ENCODE measurements around the gene MIEN1.
"Not testable (repeated sequence)": the region's sequence is repeated elsewhere in the genome, so short reads cannot be mapped to it uniquely, and the experiment has no call there.

The MIEN1 gene

GRCh38 chr17:39751016-39751543 is 20.7 kb upstream of the MIEN1 start:
- no peak for DNase-seq (ENCODE audit: low read depth)
- H3K4me3 ChIP-seq (ENCODE audit: control insufficient read depth, low read depth, low read length): no peak overlapping the region
- no peak for TF ChIP-seq CTCF (conservative IDR thresholded peaks at IDR 0.05; ENCODE audit: control insufficient read depth, insufficient read depth, low read depth, low read length)

- no peak overlapping the region for H3K4me3 ChIP-seq (ENCODE audit: control insufficient read depth, low read depth, low read length)
- no peak for TF ChIP-seq CTCF (conservative IDR thresholded peaks at IDR 0.05; ENCODE audit: control insufficient read depth, insufficient read depth, low read depth, low read length)
- DNase-seq (ENCODE audit: low read depth): no peak
These were observed 20.0 kb upstream of the MIEN1 start for GRCh38 chr17:39750131-39751015.

GRCh38 chr17:39748444-39749034 is 18.2 kb upstream of the MIEN1 start:
- not testable (repeated sequence) for H3K4me3 ChIP-seq (ENCODE audit: control insufficient read depth, low read depth, low read length); DNase-seq (ENCODE audit: low read depth)

- no peak for TF ChIP-seq CTCF (conservative IDR thresholded peaks at IDR 0.05; ENCODE audit: control insufficient read depth, insufficient read depth, low read depth, low read length)
- no peak overlapping the region for H3K4me3 ChIP-seq (ENCODE audit: control insufficient read depth, low read depth, low read length)
- DNase-seq (ENCODE audit: low read depth): no peak
These were observed 17.4 kb upstream of the MIEN1 start for GRCh38 chr17:39747745-39748144.

GRCh38 chr17:39746145-39746461 is 15.8 kb upstream of the MIEN1 start:
- DNase-seq (ENCODE audit: low read depth): no peak
- H3K4me3 ChIP-seq (ENCODE audit: control insufficient read depth, low read depth, low read length): no peak overlapping the region
- no peak for TF ChIP-seq CTCF (conservative IDR thresholded peaks at IDR 0.05; ENCODE audit: control insufficient read depth, insufficient read depth, low read depth, low read length)

GRCh38 chr17:39745335-39746144 is 15.2 kb upstream of the MIEN1 start:
- no peak overlapping the region for H3K4me3 ChIP-seq (ENCODE audit: control insufficient read depth, low read depth, low read length)
- no peak for DNase-seq (ENCODE audit: low read depth)
- TF ChIP-seq CTCF (conservative IDR thresholded peaks at IDR 0.05; ENCODE audit: control insufficient read depth, insufficient read depth, low read depth, low read length): no peak

- no peak for DNase-seq (ENCODE audit: low read depth)
- H3K4me3 ChIP-seq (ENCODE audit: control insufficient read depth, low read depth, low read length): no peak overlapping the region
- TF ChIP-seq CTCF (conservative IDR thresholded peaks at IDR 0.05; ENCODE audit: control insufficient read depth, insufficient read depth, low read depth, low read length): no peak
These were observed 14.5 kb upstream of the MIEN1 start for GRCh38 chr17:39744836-39745215.

Measured in fibroblast of mammary gland (primary cell).